GM12892 (cell line): ENCODE data around the gene SH3GL3.

Experiments used
- POLR2A ChIP-seq: IDR thresholded peaks from 2 replicates; pipeline ENCODE4 v1.6.1; 2011; ENCODE audit warnings: low read depth, low read length, control low read depth
- POLR2AphosphoS5 ChIP-seq: IDR thresholded peaks from 2 replicates; pipeline ENCODE4 v1.6.1; 2011; ENCODE audit warnings: low read depth, low read length, control low read depth
- TAF1 ChIP-seq: IDR thresholded peaks from 2 replicates; pipeline ENCODE4 v1.6.1; 2011; ENCODE audit warnings: low read depth, mild to moderate bottlenecking, control low read depth, low read length, borderline replicate concordance

DNA sequence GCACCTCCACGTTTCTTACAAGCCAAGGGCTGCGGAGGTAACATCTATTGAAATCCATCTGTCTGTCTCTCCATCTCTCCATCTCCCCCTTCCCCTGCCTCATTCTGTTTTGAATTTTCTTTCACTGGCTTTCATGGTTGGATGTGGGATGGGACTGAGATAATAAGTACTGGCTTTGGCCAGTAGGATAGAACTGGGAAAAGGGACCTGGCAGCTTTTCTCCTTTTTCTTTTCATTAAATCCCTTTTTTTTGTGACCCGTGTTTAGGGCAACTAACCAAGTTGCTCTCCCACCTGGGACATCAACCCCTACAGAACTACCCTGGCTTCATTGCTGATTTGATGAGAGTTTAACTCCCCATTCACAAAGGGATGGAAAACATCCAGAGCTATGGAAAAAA, 139.9 kb downstream of the SH3GL3 start:
- no peak for TF ChIP-seq POLR2AphosphoS5
- TF ChIP-seq POLR2A, result no peak
- no peak for TF ChIP-seq TAF1
